Measurements from ENCODE around the gene CNBP.
"Not testable (repeated sequence)": the region's sequence is repeated elsewhere in the genome, so short reads cannot be mapped to it uniquely, and the experiment has no call there.

Gene CNBP

GRCh38 chr3:129184784-129185542, 1.3 kb upstream of the CNBP start:
- DNase-seq (ENCODE audit: low spot score) = not testable (repeated sequence)

GRCh38 chr3:129184396-129184657, 631 bp upstream of the CNBP start:
- peak; percentile 29 for DNase-seq (ENCODE audit: low spot score)

GRCh38 chr3:129182390-129183185, 1.1 kb downstream of the CNBP start:
- no peak for DNase-seq (ENCODE audit: low spot score)

GRCh38 chr3:129181819-129182218, 1.9 kb downstream of the CNBP start:
- no peak for DNase-seq (ENCODE audit: low spot score)

GRCh38 chr3:129180461-129180860, 3.2 kb downstream of the CNBP start:
- no peak for DNase-seq (ENCODE audit: low spot score)

- DNase-seq (ENCODE audit: low spot score) = no peak
Measured at GRCh38 chr3:129176051-129176450, 7.6 kb downstream of the CNBP start.

GRCh38 chr3:129173725-129174124, 10.0 kb downstream of the CNBP start:
- DNase-seq (ENCODE audit: low spot score) = no peak

- DNase-seq (ENCODE audit: low spot score) = no peak
Measured at GRCh38 chr3:129173206-129173605, 10.5 kb downstream of the CNBP start.

GRCh38 chr3:129166579-129167332, 16.9 kb downstream of the CNBP start:
- no peak for DNase-seq (ENCODE audit: low spot score)

- DNase-seq (ENCODE audit: low spot score) = not testable (repeated sequence)
Measured at GRCh38 chr3:129165594-129165993, 18.1 kb downstream of the CNBP start.

- DNase-seq (ENCODE audit: low spot score) = no peak
Measured at GRCh38 chr3:129164500-129164899, 19.2 kb downstream of the CNBP start.

GRCh38 chr3:129162729-129163579, 20.7 kb downstream of the CNBP start:
- peak; percentile 12 for DNase-seq (ENCODE audit: low spot score)

- peak; percentile 38 for DNase-seq (ENCODE audit: low spot score)
Measured at GRCh38 chr3:129161860-129162271, 21.8 kb downstream of the CNBP start.

GRCh38 chr3:129160891-129161859, 22.5 kb downstream of the CNBP start, which contains the start of gene ISY1:
ISY1 (minus strand) TSS chr3:129161063; CDS start chr3:129160975, 88 bp downstream.
- DNase-seq (ENCODE audit: low spot score) = peak; percentile 94

- DNase-seq (ENCODE audit: low spot score) = no peak
Measured at GRCh38 chr3:129144786-129145185, 38.9 kb downstream of the CNBP start.

- not testable (repeated sequence) for DNase-seq (ENCODE audit: low spot score)
Measured at GRCh38 chr3:129141011-129141410, 42.7 kb downstream of the CNBP start.

GRCh38 chr3:129139911-129140310, 43.8 kb downstream of the CNBP start:
- DNase-seq (ENCODE audit: low spot score) = no peak

- not testable (repeated sequence) for DNase-seq (ENCODE audit: low spot score)
Measured at GRCh38 chr3:129136275-129136674, 47.4 kb downstream of the CNBP start.

GRCh38 chr3:129132097-129132866, 51.4 kb downstream of the CNBP start:
- no peak for DNase-seq (ENCODE audit: low spot score)

Data from AG08396 (cell line).